ENCODE measurements around the gene MMP11. TPM values are rescaled to one million over a fixed set of nuclear protein-coding genes. Genes with fewer than 3 reads are reported as not detected.

Gene MMP11
- total RNA-seq, 1 experiment from 2014 or later, result 7.4 TPM

DNA sequence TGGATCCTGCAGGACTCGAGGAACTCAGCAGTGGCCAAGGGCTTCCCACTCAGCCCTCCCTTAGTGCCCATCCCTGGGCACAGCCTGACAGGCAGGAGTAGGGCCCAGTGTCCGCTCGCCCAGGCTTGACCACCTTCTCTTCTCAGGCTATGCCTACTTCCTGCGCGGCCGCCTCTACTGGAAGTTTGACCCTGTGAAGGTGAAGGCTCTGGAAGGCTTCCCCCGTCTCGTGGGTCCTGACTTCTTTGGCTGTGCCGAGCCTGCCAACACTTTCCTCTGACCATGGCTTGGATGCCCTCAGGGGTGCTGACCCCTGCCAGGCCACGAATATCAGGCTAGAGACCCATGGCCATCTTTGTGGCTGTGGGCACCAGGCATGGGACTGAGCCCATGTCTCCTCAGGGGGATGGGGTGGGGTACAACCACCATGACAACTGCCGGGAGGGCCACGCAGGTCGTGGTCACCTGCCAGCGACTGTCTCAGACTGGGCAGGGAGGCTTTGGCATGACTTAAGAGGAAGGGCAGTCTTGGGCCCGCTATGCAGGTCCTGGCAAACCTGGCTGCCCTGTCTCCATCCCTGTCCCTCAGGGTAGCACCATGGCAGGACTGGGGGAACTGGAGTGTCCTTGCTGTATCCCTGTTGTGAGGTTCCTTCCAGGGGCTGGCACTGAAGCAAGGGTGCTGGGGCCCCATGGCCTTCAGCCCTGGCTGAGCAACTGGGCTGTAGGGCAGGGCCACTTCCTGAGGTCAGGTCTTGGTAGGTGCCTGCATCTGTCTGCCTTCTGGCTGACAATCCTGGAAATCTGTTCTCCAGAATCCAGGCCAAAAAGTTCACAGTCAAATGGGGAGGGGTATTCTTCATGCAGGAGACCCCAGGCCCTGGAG is 10.9 kb downstream of the MMP11 start:
- intact Hi-C loops (cut with micrococcal nuclease), result no loop called here
- BruUV-seq (replicated peaks), result no TSS peak
- Histone ChIP-seq H3K36me3 (ENCODE audit: control insufficient read depth in 1 of 2, insufficient read depth in 2 of 2, low read length in 2 of 2) (no peaks in the 10 kb centered on the region), H3K27me3 (ENCODE audit: insufficient read depth, low read length) (no peaks in the 10 kb centered on the region), H3K9me3 (ENCODE audit: control insufficient read depth in 1 of 2, insufficient read depth in 1 of 2, low read depth in 1 of 2, low read length in 2 of 2) (no peaks in the 10 kb centered on the region), H3K4me2 (ENCODE audit: low read length) (no peak overlapping the region), H3K27ac (ENCODE audit: low read depth, low read length) (no peak overlapping the region), H3K79me2 (ENCODE audit: insufficient read depth, low read length) (peaks cover 12% of the 10 kb centered on the region), H4K20me1 (ENCODE audit: insufficient read depth) (peaks cover 8% of the 10 kb centered on the region; the same call in 1 of the 2 replicates), H3K9ac (ENCODE audit: low read length) (no peak overlapping the region), H3K9me2 (ENCODE audit: insufficient read depth) (no peaks in the 10 kb centered on the region), H3K4me1 (ENCODE audit: control insufficient read depth in 1 of 2, insufficient read depth in 2 of 2, low read length in 2 of 2) (peaks cover 21 to 40% of the 10 kb centered on the region in 2 experiments), H3K4me3 (replicated peaks in 1 of 2; ENCODE audit: low read depth in 1 of 2, low read length in 2 of 2) (no peak overlapping the region), H2AFZ (ENCODE audit: low read depth, low read length, poor library complexity, severe bottlenecking) (no peak overlapping the region)
- no peak for ATAC-seq
- ChIA-PET RAD21 (ENCODE audit: low non-redundant PET in 1 of 2, low total read pairs in 2 of 2, uncharacterized antibody in 2 of 2, unreplicated experiment in 2 of 2) (no interaction called here), CTCF (no interaction called here), POLR2A (no interaction called here)
- DNase-seq (ENCODE audit: low read depth, low spot score), result no peak
- TF ChIP-seq REST (IDR thresholded peaks at IDR 0.05; ENCODE audit: low read depth) (no peak), MAX (IDR thresholded peaks at IDR 0.05) (no peak), POLR2A (IDR thresholded peaks at IDR 0.05; ENCODE audit: borderline replicate concordance, extremely low read depth, insufficient read depth, insufficient read length) (no peak), CEBPB (IDR thresholded peaks at IDR 0.05; ENCODE audit: low read depth) (no peak), POLR2AphosphoS5 (IDR thresholded peaks at IDR 0.05; ENCODE audit: low read depth, low read length) (no peak), ZNF274 (IDR thresholded peaks at IDR 0.05; ENCODE audit: low read depth, low read length) (no peak), SRF (IDR thresholded peaks at IDR 0.05; ENCODE audit: low read depth) (no peak), CBX3 (IDR thresholded peaks at IDR 0.05; ENCODE audit: low read depth) (no peak), EZH2phosphoT487 (IDR thresholded peaks at IDR 0.05; ENCODE audit: borderline replicate concordance) (no peak), FOSL1 (IDR thresholded peaks at IDR 0.05; ENCODE audit: low read depth) (no peak), ELF1 (IDR thresholded peaks at IDR 0.05; ENCODE audit: borderline replicate concordance, low read depth) (no peak), EZH2 (IDR thresholded peaks at IDR 0.05) (no peak), SIN3A (IDR thresholded peaks at IDR 0.05; ENCODE audit: low read depth) (no peak), SP1 (IDR thresholded peaks at IDR 0.05; ENCODE audit: low read depth) (no peak), ZFX (IDR thresholded peaks at IDR 0.05) (no peak), EGR1 (IDR thresholded peaks at IDR 0.05; ENCODE audit: low read depth) (no peak), RAD21 (IDR thresholded peaks at IDR 0.05; ENCODE audit: low read depth) (no peak)
- TF ChIP-seq, protein P1, sequence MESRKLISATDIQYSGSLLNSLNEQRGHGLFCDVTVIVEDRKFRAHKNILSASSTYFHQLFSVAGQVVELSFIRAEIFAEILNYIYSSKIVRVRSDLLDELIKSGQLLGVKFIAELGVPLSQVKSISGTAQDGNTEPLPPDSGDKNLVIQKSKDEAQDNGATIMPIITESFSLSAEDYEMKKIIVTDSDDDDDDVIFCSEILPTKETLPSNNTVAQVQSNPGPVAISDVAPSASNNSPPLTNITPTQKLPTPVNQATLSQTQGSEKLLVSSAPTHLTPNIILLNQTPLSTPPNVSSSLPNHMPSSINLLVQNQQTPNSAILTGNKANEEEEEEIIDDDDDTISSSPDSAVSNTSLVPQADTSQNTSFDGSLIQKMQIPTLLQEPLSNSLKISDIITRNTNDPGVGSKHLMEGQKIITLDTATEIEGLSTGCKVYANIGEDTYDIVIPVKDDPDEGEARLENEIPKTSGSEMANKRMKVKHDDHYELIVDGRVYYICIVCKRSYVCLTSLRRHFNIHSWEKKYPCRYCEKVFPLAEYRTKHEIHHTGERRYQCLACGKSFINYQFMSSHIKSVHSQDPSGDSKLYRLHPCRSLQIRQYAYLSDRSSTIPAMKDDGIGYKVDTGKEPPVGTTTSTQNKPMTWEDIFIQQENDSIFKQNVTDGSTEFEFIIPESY (IDR thresholded peaks at IDR 0.05; ENCODE audit: extremely low read depth, insufficient replicate concordance, low read length), result no peak
- TF ChIP-seq, protein P2, sequence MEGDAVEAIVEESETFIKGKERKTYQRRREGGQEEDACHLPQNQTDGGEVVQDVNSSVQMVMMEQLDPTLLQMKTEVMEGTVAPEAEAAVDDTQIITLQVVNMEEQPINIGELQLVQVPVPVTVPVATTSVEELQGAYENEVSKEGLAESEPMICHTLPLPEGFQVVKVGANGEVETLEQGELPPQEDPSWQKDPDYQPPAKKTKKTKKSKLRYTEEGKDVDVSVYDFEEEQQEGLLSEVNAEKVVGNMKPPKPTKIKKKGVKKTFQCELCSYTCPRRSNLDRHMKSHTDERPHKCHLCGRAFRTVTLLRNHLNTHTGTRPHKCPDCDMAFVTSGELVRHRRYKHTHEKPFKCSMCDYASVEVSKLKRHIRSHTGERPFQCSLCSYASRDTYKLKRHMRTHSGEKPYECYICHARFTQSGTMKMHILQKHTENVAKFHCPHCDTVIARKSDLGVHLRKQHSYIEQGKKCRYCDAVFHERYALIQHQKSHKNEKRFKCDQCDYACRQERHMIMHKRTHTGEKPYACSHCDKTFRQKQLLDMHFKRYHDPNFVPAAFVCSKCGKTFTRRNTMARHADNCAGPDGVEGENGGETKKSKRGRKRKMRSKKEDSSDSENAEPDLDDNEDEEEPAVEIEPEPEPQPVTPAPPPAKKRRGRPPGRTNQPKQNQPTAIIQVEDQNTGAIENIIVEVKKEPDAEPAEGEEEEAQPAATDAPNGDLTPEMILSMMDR (IDR thresholded peaks at IDR 0.05 in 2 of 3, conservative IDR thresholded peaks at IDR 0.05 in 1 of 3; ENCODE audit: borderline replicate concordance in 1 of 3, insufficient read depth in 1 of 3, low read depth in 2 of 3, low read length in 2 of 3), result no peak

Measured in HCT116 (cell line).